ENCODE results near the gene CRP. TPM values are rescaled to one million over a fixed set of nuclear protein-coding genes. Genes with fewer than 3 reads are reported as not detected.

Gene CRP
- total and polyA plus RNA-seq, 9 of the 15 experiments (the other 6 are each of a cell fraction or from before 2014, with no cell fraction given): 0.69 TPM; not detected in 8

Other genes with a start within 250 kb of the CRP start
Only the 7 nearest of the 10 such genes appear.
- not detected in 2 replicates for gene OR10J5, start 178.6 kb downstream of the CRP start, total RNA-seq (2014; rRNA removed)
- not detected in 2 replicates for gene OR10J5, start 178.6 kb downstream of the CRP start, total RNA-seq (2014; rRNA removed; fragmentation: Illumina TruSeq; extraction: Trizol)
- not detected in 2 replicates for gene OR10J5, start 178.6 kb downstream of the CRP start, total RNA-seq (2015; rRNA removed; fragmentation: Illumina TruSeq; extraction: Trizol)
- not detected in 2 replicates for gene OR10J5, start 178.6 kb downstream of the CRP start, total RNA-seq (2021)
- not detected in 2 replicates for gene OR10J5, start 178.6 kb downstream of the CRP start, polyA plus RNA-seq (2011; rRNA removed)
- gene OR10J5, start 178.6 kb downstream of the CRP start, polyA plus RNA-seq (2014; fragmentation: Illumina TruSeq; extraction: Trizol): not detected in 2 replicates
- not detected for gene OR10J5, start 178.6 kb downstream of the CRP start, polyA plus RNA-seq (2014; fragmentation: Nextera tagmentation; extraction: Ambion mirVana)
- not detected in 2 replicates for gene OR10J5, start 178.6 kb downstream of the CRP start, polyA plus RNA-seq (2014; rRNA removed)
- not detected in 2 replicates for gene APCS, start 126.8 kb downstream of the CRP start, total RNA-seq (2014; rRNA removed)
- not detected in 2 replicates for gene APCS, start 126.8 kb downstream of the CRP start, total RNA-seq (2014; rRNA removed; fragmentation: Illumina TruSeq; extraction: Trizol)
- not detected in 2 replicates for gene APCS, start 126.8 kb downstream of the CRP start, total RNA-seq (2015; rRNA removed; fragmentation: Illumina TruSeq; extraction: Trizol)
- 0.29 and 0.34 TPM in 2 replicates for gene APCS, start 126.8 kb downstream of the CRP start, total RNA-seq (2021)
- not detected in 2 replicates for gene APCS, start 126.8 kb downstream of the CRP start, polyA plus RNA-seq (2011; rRNA removed)
- not detected in 2 replicates for gene APCS, start 126.8 kb downstream of the CRP start, polyA plus RNA-seq (2014; fragmentation: Illumina TruSeq; extraction: Trizol)
- not detected for gene APCS, start 126.8 kb downstream of the CRP start, polyA plus RNA-seq (2014; fragmentation: Nextera tagmentation; extraction: Ambion mirVana)
- gene APCS, start 126.8 kb downstream of the CRP start, polyA plus RNA-seq (2014; rRNA removed): not detected in 2 replicates
- gene DUSP23, start 66.4 kb upstream of the CRP start, total RNA-seq (2014; rRNA removed): 31.8 and 49.6 TPM in 2 replicates
- 13.2 and 13.7 TPM in 2 replicates for gene DUSP23, start 66.4 kb upstream of the CRP start, total RNA-seq (2014; rRNA removed; fragmentation: Illumina TruSeq; extraction: Trizol)
- 15.8 and 19.9 TPM in 2 replicates for gene DUSP23, start 66.4 kb upstream of the CRP start, total RNA-seq (2015; rRNA removed; fragmentation: Illumina TruSeq; extraction: Trizol)
- 27.7 and 31.6 TPM in 2 replicates for gene DUSP23, start 66.4 kb upstream of the CRP start, total RNA-seq (2021)
- 11.2 and 12.9 TPM in 2 replicates for gene DUSP23, start 66.4 kb upstream of the CRP start, polyA plus RNA-seq (2011; rRNA removed)
- gene DUSP23, start 66.4 kb upstream of the CRP start, polyA plus RNA-seq (2014; fragmentation: Illumina TruSeq; extraction: Trizol): 8.7 and 12.9 TPM in 2 replicates
- 1 to 10 TPM; 1.0 to 3.0 TPM for gene DUSP23, start 66.4 kb upstream of the CRP start, polyA plus RNA-seq (2014; fragmentation: Nextera tagmentation; extraction: Ambion mirVana)
- 34.8 and 36.2 TPM in 2 replicates for gene DUSP23, start 66.4 kb upstream of the CRP start, polyA plus RNA-seq (2014; rRNA removed)
- not detected in 2 replicates for gene FCRL6, start 87.8 kb upstream of the CRP start, total RNA-seq (2014; rRNA removed)
- gene FCRL6, start 87.8 kb upstream of the CRP start, total RNA-seq (2014; rRNA removed; fragmentation: Illumina TruSeq; extraction: Trizol): not detected in 2 replicates
- not detected in 2 replicates for gene FCRL6, start 87.8 kb upstream of the CRP start, total RNA-seq (2015; rRNA removed; fragmentation: Illumina TruSeq; extraction: Trizol)
- gene FCRL6, start 87.8 kb upstream of the CRP start, total RNA-seq (2021): not detected in 2 replicates
- gene FCRL6, start 87.8 kb upstream of the CRP start, polyA plus RNA-seq (2011; rRNA removed): not detected in 2 replicates
- not detected in 2 replicates for gene FCRL6, start 87.8 kb upstream of the CRP start, polyA plus RNA-seq (2014; fragmentation: Illumina TruSeq; extraction: Trizol)
- gene FCRL6, start 87.8 kb upstream of the CRP start, polyA plus RNA-seq (2014; fragmentation: Nextera tagmentation; extraction: Ambion mirVana): not detected
- not detected in 2 replicates for gene FCRL6, start 87.8 kb upstream of the CRP start, polyA plus RNA-seq (2014; rRNA removed)
- not detected in 2 replicates for gene SLAMF8, start 112.3 kb upstream of the CRP start, total RNA-seq (2014; rRNA removed)
- gene SLAMF8, start 112.3 kb upstream of the CRP start, total RNA-seq (2014; rRNA removed; fragmentation: Illumina TruSeq; extraction: Trizol): not detected in 2 replicates
- gene SLAMF8, start 112.3 kb upstream of the CRP start, total RNA-seq (2015; rRNA removed; fragmentation: Illumina TruSeq; extraction: Trizol): not detected in 2 replicates
- gene SLAMF8, start 112.3 kb upstream of the CRP start, total RNA-seq (2021): not detected in 2 replicates
- gene SLAMF8, start 112.3 kb upstream of the CRP start, polyA plus RNA-seq (2011; rRNA removed): 0.07 TPM in 1 of 2 replicates, not detected in the other
- not detected in 2 replicates for gene SLAMF8, start 112.3 kb upstream of the CRP start, polyA plus RNA-seq (2014; fragmentation: Illumina TruSeq; extraction: Trizol)
- not detected for gene SLAMF8, start 112.3 kb upstream of the CRP start, polyA plus RNA-seq (2014; fragmentation: Nextera tagmentation; extraction: Ambion mirVana)
- gene SLAMF8, start 112.3 kb upstream of the CRP start, polyA plus RNA-seq (2014; rRNA removed): not detected in 2 replicates
- gene VSIG8, start 148.1 kb upstream of the CRP start, total RNA-seq (2014; rRNA removed): not detected in 2 replicates
- not detected in 2 replicates for gene VSIG8, start 148.1 kb upstream of the CRP start, total RNA-seq (2014; rRNA removed; fragmentation: Illumina TruSeq; extraction: Trizol)
- gene VSIG8, start 148.1 kb upstream of the CRP start, total RNA-seq (2015; rRNA removed; fragmentation: Illumina TruSeq; extraction: Trizol): not detected in 2 replicates
- gene VSIG8, start 148.1 kb upstream of the CRP start, total RNA-seq (2021): not detected in 2 replicates
- 0.05 TPM in 1 of 2 replicates, not detected in the other for gene VSIG8, start 148.1 kb upstream of the CRP start, polyA plus RNA-seq (2011; rRNA removed)
- gene VSIG8, start 148.1 kb upstream of the CRP start, polyA plus RNA-seq (2014; fragmentation: Illumina TruSeq; extraction: Trizol): not detected in 2 replicates
- not detected for gene VSIG8, start 148.1 kb upstream of the CRP start, polyA plus RNA-seq (2014; fragmentation: Nextera tagmentation; extraction: Ambion mirVana)
- gene VSIG8, start 148.1 kb upstream of the CRP start, polyA plus RNA-seq (2014; rRNA removed): not detected in 2 replicates
- gene CFAP45, start 185.6 kb upstream of the CRP start, total RNA-seq (2014; rRNA removed): 1.2 and 1.5 TPM in 2 replicates
- gene CFAP45, start 185.6 kb upstream of the CRP start, total RNA-seq (2014; rRNA removed; fragmentation: Illumina TruSeq; extraction: Trizol): 1.2 and 1.7 TPM in 2 replicates
- gene CFAP45, start 185.6 kb upstream of the CRP start, total RNA-seq (2015; rRNA removed; fragmentation: Illumina TruSeq; extraction: Trizol): 0.94 and 1.4 TPM in 2 replicates
- gene CFAP45, start 185.6 kb upstream of the CRP start, total RNA-seq (2021): 0.72 and 1.6 TPM in 2 replicates
- gene CFAP45, start 185.6 kb upstream of the CRP start, polyA plus RNA-seq (2011; rRNA removed): 0.85 and 1.5 TPM in 2 replicates
- gene CFAP45, start 185.6 kb upstream of the CRP start, polyA plus RNA-seq (2014; fragmentation: Illumina TruSeq; extraction: Trizol): 1.6 and 2.0 TPM in 2 replicates
- gene CFAP45, start 185.6 kb upstream of the CRP start, polyA plus RNA-seq (2014; fragmentation: Nextera tagmentation; extraction: Ambion mirVana): 1 to 10 TPM in 1 of 2 experiments, under 1 TPM in 1; 0.65 to 1.3 TPM
- 1.0 and 2.4 TPM in 2 replicates for gene CFAP45, start 185.6 kb upstream of the CRP start, polyA plus RNA-seq (2014; rRNA removed)

Measured in K562 (cell line).